WI38 (cell line): ENCODE results near the gene DTNB.

Source experiments
- H3K4me3 ChIP-seq: 2 replicates; pipeline ENCODE4 v1.5.1; 2011; ENCODE audit warnings: low read depth, mild to moderate bottlenecking, control low read depth, low read length
- CTCF ChIP-seq: IDR thresholded peaks from 2 replicates; pipeline ENCODE4 v1.5.1; 2012; ENCODE audit warnings: low read depth, mild to moderate bottlenecking, control low read depth, low read length

Gene DTNB

GRCh38 chr2:25446122-25446521 lies 227.3 kb downstream of the DTNB start:
- no peak for TF ChIP-seq CTCF
- H3K4me3 ChIP-seq: no peak overlapping the region

- TF ChIP-seq CTCF: no peak
Measured at GRCh38 chr2:25445464-25445863, 227.9 kb downstream of the DTNB start.

GRCh38 chr2:25444608-25445270 lies 228.6 kb downstream of the DTNB start:
- no peak overlapping the region for H3K4me3 ChIP-seq
- TF ChIP-seq CTCF: no peak

More at GRCh38 chr2:25445464-25445863, 227.9 kb downstream of the DTNB start:
- H3K4me3 ChIP-seq: no peak overlapping the region

- H3K4me3 ChIP-seq: no peak overlapping the region
- no peak for TF ChIP-seq CTCF
Measured at GRCh38 chr2:25443766-25444165, 229.6 kb downstream of the DTNB start.

GRCh38 chr2:25441353-25441752 lies 232.0 kb downstream of the DTNB start:
- no peak for TF ChIP-seq CTCF
- no peak overlapping the region for H3K4me3 ChIP-seq

GRCh38 chr2:25438793-25439192 lies 234.6 kb downstream of the DTNB start:
- TF ChIP-seq CTCF: no peak
- H3K4me3 ChIP-seq: no peak overlapping the region

GRCh38 chr2:25437881-25438662 lies 235.3 kb downstream of the DTNB start:
- no peak overlapping the region for H3K4me3 ChIP-seq
- TF ChIP-seq CTCF: no peak
